Astrocyte (in vitro differentiated cells and primary cell): ENCODE data around the gene TOB2. TPM values are rescaled to one million over a fixed set of nuclear protein-coding genes. Genes with fewer than 3 reads are reported as not detected.

Experiments
- DNase-seq: peaks from one replicate; pipeline ENCODE4 v3.0.0-alpha.2; 2010; ENCODE audit warnings: low read depth
- FAIRE-seq: peaks from 2 replicates; lab custom pipeline; 2011; peaks lifted over from hg19 to GRCh38; lab: Jason Lieb, UNC
- H2AFZ ChIP-seq: 2 replicates; pipeline ENCODE4 v1.6.0; 2012; ENCODE audit warnings: low read depth, low read length, inconsistent platforms
- H3K27ac ChIP-seq: 2 replicates; pipeline ENCODE4 v1.5.1; 2011; ENCODE audit warnings: low read depth, low read length, inconsistent platforms
- H3K27me3 ChIP-seq: 2 replicates; pipeline ENCODE4 v1.6.0; 2011; ENCODE audit warnings: low read length, inconsistent platforms; ENCODE audit not compliant: insufficient read depth
- H3K36me3 ChIP-seq: 2 replicates; pipeline ENCODE4 v1.5.1; 2011; ENCODE audit warnings: low read length, inconsistent platforms; ENCODE audit not compliant: insufficient read depth
- H3K4me1 ChIP-seq: 2 replicates; pipeline ENCODE4 v1.5.1; 2011; ENCODE audit warnings: low read length, inconsistent platforms; ENCODE audit not compliant: insufficient read depth
- H3K4me2 ChIP-seq: 2 replicates; pipeline ENCODE4 v1.6.0; 2012; ENCODE audit warnings: low read length, inconsistent platforms
- H3K4me3 ChIP-seq: 2 replicates; pipeline ENCODE4 v1.5.1; 2011; ENCODE audit warnings: low read depth, mild to moderate bottlenecking, low read length, inconsistent platforms; ENCODE audit not compliant: insufficient read depth
- H3K79me2 ChIP-seq: 2 replicates; pipeline ENCODE4 v1.6.0; 2012; ENCODE audit warnings: mild to moderate bottlenecking, low read length, inconsistent platforms; ENCODE audit not compliant: insufficient read depth
- H3K9ac ChIP-seq: 2 replicates; pipeline ENCODE4 v1.6.0; 2012; ENCODE audit warnings: mild to moderate bottlenecking, low read length, inconsistent platforms
- H3K9me3 ChIP-seq: 2 replicates; pipeline ENCODE4 v1.5.1; 2012; ENCODE audit warnings: low read depth, mild to moderate bottlenecking, low read length, inconsistent platforms; ENCODE audit not compliant: insufficient read depth
- H4K20me1 ChIP-seq: 2 replicates; pipeline ENCODE4 v1.6.0; 2012; ENCODE audit warnings: low read length, inconsistent platforms; ENCODE audit not compliant: insufficient read depth
- H3K27ac Mint-ChIP-seq: one replicate; pipeline ENCODE4 v1.8.0; 2021; ENCODE audit warnings: mild to moderate bottlenecking, mixed read lengths; ENCODE audit not compliant: unreplicated experiment
- H3K27me3 Mint-ChIP-seq: one replicate; pipeline ENCODE4 v1.8.0; 2021; ENCODE audit warnings: low read depth, mixed read lengths; ENCODE audit not compliant: unreplicated experiment
- H3K36me3 Mint-ChIP-seq: one replicate; pipeline ENCODE4 v1.8.0; 2021; ENCODE audit warnings: low read depth, mixed read lengths; ENCODE audit not compliant: unreplicated experiment
- H3K4me1 Mint-ChIP-seq: one replicate; pipeline ENCODE4 v1.8.0; 2021; ENCODE audit warnings: low read depth, mixed read lengths; ENCODE audit not compliant: unreplicated experiment
- H3K4me3 Mint-ChIP-seq: one replicate; pipeline ENCODE4 v1.8.0; 2021; ENCODE audit warnings: mild to moderate bottlenecking, moderate library complexity, mixed read lengths; ENCODE audit not compliant: unreplicated experiment
- H3K9me3 Mint-ChIP-seq: one replicate; pipeline ENCODE4 v1.8.0; 2021; ENCODE audit warnings: mild to moderate bottlenecking, mixed read lengths; ENCODE audit not compliant: unreplicated experiment
- EZH2 ChIP-seq: IDR thresholded peaks from 2 replicates; pipeline ENCODE4 v1.6.1; 2012; ENCODE audit warnings: mild to moderate bottlenecking, low read length, inconsistent platforms; ENCODE audit not compliant: insufficient read depth
- total RNA-seq: library from RNA; stranded (reverse); gene quantifications from 2 replicates; pipeline ENCODE4 v1.2.1, GENCODE V29; 2021
- TF ChIP-seq, protein P1 (sequence below): IDR thresholded peaks from 2 replicates; pipeline ENCODE4 v1.5.1; 2011; ENCODE audit warnings: low read depth, mild to moderate bottlenecking, inconsistent platforms, low read length, moderate library complexity; ENCODE audit not compliant: insufficient read depth

Gene TOB2
- total RNA-seq, 1 donor from 2014 or later, result 54.6 TPM

DNA sequence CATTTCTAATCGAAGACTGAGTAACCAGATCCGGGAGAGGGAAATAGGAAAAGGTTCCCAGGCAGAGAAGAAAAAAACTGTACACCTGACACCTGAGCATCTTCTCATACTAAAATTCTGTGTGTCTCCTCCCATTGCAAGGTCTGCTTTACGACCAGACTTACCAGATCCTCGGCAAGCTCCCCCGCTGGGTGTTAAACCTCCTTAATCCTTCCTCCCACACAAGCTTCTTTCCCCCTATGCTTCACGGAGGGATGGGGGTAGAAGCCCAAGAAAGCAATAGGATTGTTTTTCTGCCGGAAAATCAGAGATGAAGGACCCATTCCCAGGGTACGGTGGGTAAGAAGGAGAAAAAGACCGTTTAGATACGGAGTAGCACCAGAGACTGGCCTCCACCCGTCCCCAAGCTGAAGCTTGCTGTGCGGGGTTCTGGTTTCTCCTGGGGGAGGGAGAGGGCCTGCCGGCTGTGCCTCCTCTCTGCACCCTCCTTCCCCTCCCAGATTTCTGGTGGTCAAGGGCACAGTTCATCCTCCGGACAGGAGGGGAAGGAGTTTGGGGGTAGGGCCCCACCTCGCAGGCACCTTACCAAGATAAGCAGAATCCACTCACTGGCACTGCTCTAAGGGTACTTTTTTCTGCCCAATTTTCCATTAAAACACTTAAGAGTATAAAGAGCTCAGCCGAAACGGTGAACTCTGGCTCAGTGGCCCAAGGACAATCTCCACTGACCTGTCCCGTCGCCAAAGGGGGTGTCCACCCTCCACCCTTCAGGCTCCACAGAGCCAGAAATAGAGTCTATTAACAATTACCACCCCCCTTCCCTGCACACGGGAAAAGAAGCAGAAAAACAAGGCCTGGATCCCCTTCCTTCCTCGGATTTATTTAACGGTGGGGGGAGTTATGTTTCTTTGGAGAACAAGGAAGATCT lies 1.2 kb downstream of the TOB2 start:
- H3K36me3 ChIP-seq, result peaks cover 6% of the 10 kb centered on the region
- H3K36me3 Mint-ChIP-seq, result peaks cover 7% of the 10 kb centered on the region
- H3K9me3 Mint-ChIP-seq, result no peaks in the 10 kb centered on the region
- H3K4me2 ChIP-seq, result peak overlapping the region; percentile 98
- H4K20me1 ChIP-seq, result peaks cover 53% of the 10 kb centered on the region
- FAIRE-seq (no peak), DNase-seq (no peak)
- H3K4me1 ChIP-seq, result peaks cover 11% of the 10 kb centered on the region
- H3K27ac Mint-ChIP-seq, result peak overlapping the region; percentile 92
- H3K4me3 Mint-ChIP-seq, result peak overlapping the region; percentile 98
- peak overlapping the region; percentile 22 for H2AFZ ChIP-seq
- peaks cover 16% of the 10 kb centered on the region for H3K4me1 Mint-ChIP-seq
- peak overlapping the region; percentile 96 for H3K4me3 ChIP-seq
- peak overlapping the region; percentile 97 for H3K27ac ChIP-seq
- no peak for TF ChIP-seq EZH2
- TF ChIP-seq, protein P1, sequence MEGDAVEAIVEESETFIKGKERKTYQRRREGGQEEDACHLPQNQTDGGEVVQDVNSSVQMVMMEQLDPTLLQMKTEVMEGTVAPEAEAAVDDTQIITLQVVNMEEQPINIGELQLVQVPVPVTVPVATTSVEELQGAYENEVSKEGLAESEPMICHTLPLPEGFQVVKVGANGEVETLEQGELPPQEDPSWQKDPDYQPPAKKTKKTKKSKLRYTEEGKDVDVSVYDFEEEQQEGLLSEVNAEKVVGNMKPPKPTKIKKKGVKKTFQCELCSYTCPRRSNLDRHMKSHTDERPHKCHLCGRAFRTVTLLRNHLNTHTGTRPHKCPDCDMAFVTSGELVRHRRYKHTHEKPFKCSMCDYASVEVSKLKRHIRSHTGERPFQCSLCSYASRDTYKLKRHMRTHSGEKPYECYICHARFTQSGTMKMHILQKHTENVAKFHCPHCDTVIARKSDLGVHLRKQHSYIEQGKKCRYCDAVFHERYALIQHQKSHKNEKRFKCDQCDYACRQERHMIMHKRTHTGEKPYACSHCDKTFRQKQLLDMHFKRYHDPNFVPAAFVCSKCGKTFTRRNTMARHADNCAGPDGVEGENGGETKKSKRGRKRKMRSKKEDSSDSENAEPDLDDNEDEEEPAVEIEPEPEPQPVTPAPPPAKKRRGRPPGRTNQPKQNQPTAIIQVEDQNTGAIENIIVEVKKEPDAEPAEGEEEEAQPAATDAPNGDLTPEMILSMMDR, result no peak
- H3K9me3 ChIP-seq, result no peaks in the 10 kb centered on the region
- no peaks in the 10 kb centered on the region for H3K27me3 Mint-ChIP-seq
- H3K79me2 ChIP-seq, result peaks cover 67% of the 10 kb centered on the region
- peak overlapping the region; percentile 96 for H3K9ac ChIP-seq
- no peaks in the 10 kb centered on the region for H3K27me3 ChIP-seq

DNA sequence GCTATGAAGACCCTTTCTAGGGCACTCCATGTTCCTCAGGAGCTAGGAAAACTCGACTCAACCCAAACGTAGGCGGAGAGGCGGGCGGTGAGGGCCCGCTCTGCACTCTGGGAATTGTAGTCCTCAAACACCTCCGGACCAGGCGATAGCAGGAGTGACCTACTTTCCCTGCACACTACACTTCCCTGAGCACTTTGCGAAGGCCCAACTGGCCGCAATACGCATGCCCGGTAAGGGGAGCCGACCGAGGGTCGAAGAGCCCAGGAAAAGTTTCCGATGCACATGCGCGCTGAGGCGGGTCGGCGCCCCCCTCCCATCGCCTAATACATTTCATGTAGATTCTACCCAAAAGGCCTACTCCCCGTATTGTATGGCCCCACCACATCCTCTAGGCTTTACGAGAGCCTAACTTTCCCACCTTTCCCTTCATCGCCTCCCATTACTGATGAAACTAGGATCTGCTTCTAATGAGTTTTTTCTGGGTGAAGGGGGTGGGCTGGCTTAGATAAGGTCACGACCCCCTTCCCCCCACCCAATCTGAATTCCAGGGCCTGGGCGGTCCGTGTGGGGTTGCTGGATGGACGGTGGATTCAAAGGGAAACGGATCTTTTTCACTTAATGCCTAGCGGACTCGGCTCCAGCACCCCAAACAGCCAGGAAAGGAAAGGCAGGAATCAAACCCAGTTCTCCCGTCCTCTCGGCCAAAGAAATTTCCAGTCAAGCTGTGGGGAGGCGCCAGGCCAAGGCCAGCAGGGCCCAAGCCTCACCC lies 2.1 kb downstream of the TOB2 start:
- peak; percentile 95 for DNase-seq

More for the DNA sequence above, 2.1 kb downstream of the TOB2 start:
- Mint-ChIP-seq H3K36me3 (peaks cover 9% of the 10 kb centered on the region), H3K27me3 (no peaks in the 10 kb centered on the region), H3K4me3 (peak overlapping the region; percentile 98), H3K9me3 (no peaks in the 10 kb centered on the region), H3K27ac (peak overlapping the region; percentile 92), H3K4me1 (peaks cover 19% of the 10 kb centered on the region)
- TF ChIP-seq, protein P1, result no peak
- TF ChIP-seq EZH2, result no peak
- H3K79me2 ChIP-seq, result peaks cover 76% of the 10 kb centered on the region
- H3K4me1 ChIP-seq, result peaks cover 11% of the 10 kb centered on the region
- H3K4me3 ChIP-seq, result peak overlapping the region; percentile 96
- H3K9me3 ChIP-seq, result no peaks in the 10 kb centered on the region
- H3K9ac ChIP-seq, result peak overlapping the region; percentile 96
- H3K27ac ChIP-seq, result peak overlapping the region; percentile 97
- H3K4me2 ChIP-seq, result peak overlapping the region; percentile 98
- peaks cover 62% of the 10 kb centered on the region for H4K20me1 ChIP-seq
- no peaks in the 10 kb centered on the region for H3K27me3 ChIP-seq
- peak; percentile 88 for FAIRE-seq
- H2AFZ ChIP-seq, result peak overlapping the region; percentile 75
- peaks cover 10% of the 10 kb centered on the region for H3K36me3 ChIP-seq
